Activated CD8-positive, alpha-beta T cell treated with anti-CD3 and anti-CD28 coated beads for 36 hours (primary cell): ENCODE results near the gene UPF1. TPM values are rescaled to one million over a fixed set of nuclear protein-coding genes. Genes with fewer than 3 reads are reported as not detected.

ENCODE experiments used
- ATAC-seq: fragments of 200-7000 bp; cut with Tn5 transposase; one replicate; pipeline ENCODE4 v1.10.0; 2021; ENCODE audit warnings: mild to moderate bottlenecking, moderate library complexity
- CTCF ChIA-PET: fragments of 350-600 bp; sonication (Branson Sonifier 250); formaldehyde crosslinking; loops from one replicate; lab custom pipeline; 2021; ENCODE audit warnings: antibody characterized with exemption; lab: Charles Lee
- POLR2A ChIA-PET: fragments of 350-600 bp; sonication (Branson Sonifier 250); formaldehyde crosslinking; loops from one replicate; lab custom pipeline; 2021; ENCODE audit warnings: antibody characterized with exemption; lab: Charles Lee
- DNase-seq: peaks from one replicate; pipeline ENCODE4 v3.0.0-alpha.2; 2020
- H3K27ac Mint-ChIP-seq: one replicate; pipeline ENCODE4 v1.8.0; 2021; ENCODE audit warnings: mild to moderate bottlenecking, mixed read lengths
- H3K27me3 Mint-ChIP-seq: one replicate; pipeline ENCODE4 v1.8.0; 2021; ENCODE audit warnings: mixed read lengths
- H3K36me3 Mint-ChIP-seq: one replicate; pipeline ENCODE4 v1.8.0; 2021; ENCODE audit warnings: low read depth, mixed read lengths
- H3K4me1 Mint-ChIP-seq: one replicate; pipeline ENCODE4 v1.8.0; 2021; ENCODE audit warnings: low read depth, mixed read lengths
- H3K4me3 Mint-ChIP-seq: one replicate; pipeline ENCODE4 v1.8.0; 2021; ENCODE audit warnings: mild to moderate bottlenecking, moderate library complexity, mixed read lengths
- H3K9me3 Mint-ChIP-seq: one replicate; pipeline ENCODE4 v1.8.0; 2021; ENCODE audit warnings: mixed read lengths
- CTCF ChIP-seq: fragments of 200-600 bp; IDR thresholded peaks from one replicate; pipeline ENCODE4 v1.8.0; 2022; ENCODE audit warnings: antibody characterized with exemption, mild to moderate bottlenecking
- intact Hi-C: fragments of 100-400 bp; cut with micrococcal nuclease; formaldehyde crosslinking; loops from one replicate; pipeline ENCODE4 v1.10.0; 2022
- total RNA-seq, 2 experiments: library from RNA; stranded (reverse); gene quantifications; one replicate each; pipeline ENCODE4 v1.2.3, GENCODE V29; 2021

UPF1 gene
- total RNA-seq, 2 experiments from 2014 or later: 75.9 to 87.6 TPM

DNA sequence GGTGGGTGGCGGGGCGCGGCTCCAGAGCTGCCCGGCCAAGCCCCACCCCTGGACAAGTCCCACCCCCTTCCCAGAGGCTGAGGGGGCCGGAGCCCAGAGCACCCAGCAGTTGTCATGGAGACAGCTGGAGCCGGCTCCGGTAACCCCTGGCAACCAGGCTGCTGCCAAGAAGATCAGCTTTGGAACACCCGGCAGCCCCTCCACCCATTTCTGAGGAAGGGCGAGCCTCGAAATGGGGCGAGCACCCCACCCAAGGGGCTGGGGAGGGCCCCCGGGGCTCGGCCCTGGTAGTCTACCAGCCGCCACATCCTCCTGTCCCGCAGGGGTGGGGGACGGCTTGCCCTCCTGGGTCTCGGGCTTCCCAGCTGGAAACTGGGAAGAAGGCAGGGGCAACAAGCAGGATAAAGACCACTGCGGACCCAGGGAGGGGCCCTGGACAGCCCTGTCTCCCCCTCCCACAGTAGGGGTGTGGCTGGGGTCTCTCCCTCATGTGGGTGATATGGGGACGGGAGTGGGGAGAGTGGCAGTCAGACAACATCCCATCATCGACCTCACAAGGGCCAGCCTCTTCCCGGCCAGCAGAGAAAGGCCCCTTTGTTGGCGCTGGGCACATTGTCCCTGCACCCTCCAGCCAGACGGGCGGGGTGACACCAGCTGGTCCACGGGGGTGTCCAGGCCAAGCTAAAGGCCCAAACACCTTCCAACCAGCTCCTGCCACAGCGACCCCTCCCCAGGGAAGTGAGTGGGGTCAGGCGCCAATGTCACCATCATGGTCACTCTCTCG is 62.7 kb downstream of the UPF1 start:
- H3K36me3 Mint-ChIP-seq: no peaks in the 10 kb centered on the region
- no peak for TF ChIP-seq CTCF
- H3K4me1 Mint-ChIP-seq: peaks cover 2% of the 10 kb centered on the region
- DNase-seq (no peak), ATAC-seq (no peak)
- H3K27ac Mint-ChIP-seq: no peak overlapping the region
- intact Hi-C loops: no loop called here
- peaks cover 28% of the 10 kb centered on the region for H3K27me3 Mint-ChIP-seq
- ChIA-PET POLR2A (interaction anchor here (2.1 kb wide), 1 partner anchor 24 kb away, joined by 11 read pairs; the partner anchor contains the start of genes COPE and DDX49), CTCF (no interaction called here)
- no peak overlapping the region for H3K4me3 Mint-ChIP-seq
- H3K9me3 Mint-ChIP-seq: no peaks in the 10 kb centered on the region

DNA sequence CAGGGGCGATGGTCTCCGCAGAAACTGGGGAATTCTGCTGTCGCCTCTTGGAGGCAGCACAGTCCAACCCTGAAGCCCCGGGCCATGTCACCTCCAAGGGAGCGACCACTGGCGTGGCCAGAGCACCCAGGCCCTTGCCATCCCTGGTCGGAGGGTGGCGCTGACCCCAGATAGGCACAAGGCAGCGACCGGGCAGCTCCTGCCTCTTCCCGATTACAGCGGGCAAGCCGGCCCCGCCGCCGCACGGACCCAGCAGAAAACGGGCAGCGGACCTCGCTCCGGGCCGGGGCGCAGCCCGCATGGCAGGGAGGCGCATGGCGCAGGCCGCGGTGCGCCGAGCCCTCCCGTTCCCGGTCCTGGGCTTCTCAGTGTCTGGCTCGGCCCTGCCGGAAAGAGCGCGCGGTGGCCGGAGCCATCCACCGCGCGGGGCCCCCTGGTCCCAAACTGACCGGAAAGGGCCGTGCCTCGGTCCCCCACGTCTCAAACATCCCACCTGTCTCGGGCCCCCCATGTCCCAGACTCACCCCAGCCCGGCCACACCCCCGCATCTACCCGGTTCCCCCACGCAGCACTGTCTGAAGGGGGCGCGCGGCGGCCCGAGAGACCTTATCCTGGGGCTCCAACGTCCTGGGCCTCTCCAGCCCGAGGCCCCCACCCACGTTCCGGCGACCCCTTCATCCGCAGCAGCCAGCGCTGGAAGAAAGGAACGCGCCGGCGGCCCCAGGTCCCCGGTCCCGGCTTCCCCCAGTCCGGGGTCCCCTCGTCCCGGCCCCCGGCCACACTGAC is 63.5 kb downstream of the UPF1 start:
- Mint-ChIP-seq H3K9me3 (no peaks in the 10 kb centered on the region), H3K4me3 (peak overlapping the region; percentile 45), H3K27ac (no peak overlapping the region), H3K4me1 (peaks cover 2% of the 10 kb centered on the region), H3K36me3 (peaks cover 2% of the 10 kb centered on the region), H3K27me3 (peaks cover 28% of the 10 kb centered on the region)
- no peak for TF ChIP-seq CTCF
- ChIA-PET CTCF (no interaction called here), POLR2A (interaction anchor here (1.2 to 2.1 kb wide), 2 partner anchors 16 to 23 kb away, joined by 3 to 11 read pairs; partner anchors contain the start of genes COPE and DDX49)
- ATAC-seq (no peak), DNase-seq (peak; percentile 14)
- intact Hi-C loops: no loop called here

GRCh38 chr19:18895824-18896341 is 64.1 kb downstream of the UPF1 start, which contains the start of gene CERS1:
Gene CERS1, minus strand, starts transcription at chr19:18896158. Its CDS starts 86 bp downstream, at chr19:18896072.
- DNase-seq (no peak), ATAC-seq (peak; percentile 32)
- ChIA-PET POLR2A (interaction anchor here (1.2 to 2.1 kb wide), 2 partner anchors 15 to 23 kb away, joined by 3 to 11 read pairs; partner anchors contain the start of genes COPE and DDX49), CTCF (no interaction called here)
- H3K36me3 Mint-ChIP-seq: peaks cover 5% of the 10 kb centered on the region
- H3K4me3 Mint-ChIP-seq: peak within 1 kb of the TSS; percentile 59
- no peak within 1 kb of the TSS for H3K27ac Mint-ChIP-seq
- intact Hi-C loops: no loop called here
- TF ChIP-seq CTCF: no peak
- peaks cover 2% of the 10 kb centered on the region for H3K4me1 Mint-ChIP-seq
- peaks cover 28% of the 10 kb centered on the region for H3K27me3 Mint-ChIP-seq
- H3K9me3 Mint-ChIP-seq: no peaks in the 10 kb centered on the region

- H3K9me3 Mint-ChIP-seq: no peaks in the 10 kb centered on the region
- peaks cover 9% of the 10 kb centered on the region for H3K36me3 Mint-ChIP-seq
- POLR2A ChIA-PET: interaction anchor here (1.2 to 2.1 kb wide), 2 partner anchors 15 to 22 kb away, joined by 3 to 11 read pairs; partner anchors contain the start of genes COPE and DDX49
- peaks cover 28% of the 10 kb centered on the region for H3K27me3 Mint-ChIP-seq
- intact Hi-C loops: no loop called here
- no peak for DNase-seq
- CTCF ChIA-PET: no interaction called here
- H3K4me1 Mint-ChIP-seq: peaks cover 2% of the 10 kb centered on the region
- peak overlapping the region; percentile 59 for H3K4me3 Mint-ChIP-seq
- no peak for TF ChIP-seq CTCF
- no peak for ATAC-seq
- H3K27ac Mint-ChIP-seq: no peak overlapping the region
Measured at GRCh38 chr19:18896421-18896841, 64.7 kb downstream of the UPF1 start.
